Smooth muscle cell (in vitro differentiated cells): ENCODE data around the gene PTGIS. TPM values are rescaled to one million over a fixed set of nuclear protein-coding genes. Genes with fewer than 3 reads are reported as not detected.

Experiments used
- DNase-seq: peaks from one replicate; lab custom pipeline; 2025; ENCODE audit not compliant: unreplicated experiment; lab: John Stamatoyannopoulos, UW
- H2AFZ ChIP-seq: fragments of 200-600 bp; sonication (generic); 2 replicates; pipeline ENCODE4 v1.6.0; 2016; ENCODE audit warnings: antibody characterized with exemption, low read depth, mild to moderate bottlenecking
- H3F3A ChIP-seq: fragments of 200-600 bp; sonication (generic); 2 replicates; pipeline ENCODE4 v1.6.0; 2017; ENCODE audit warnings: antibody characterized with exemption, low read depth
- H3K27ac ChIP-seq: fragments of 200-600 bp; sonication (generic); 2 replicates; pipeline ENCODE4 v1.5.1; 2016; ENCODE audit warnings: low read depth, mild to moderate bottlenecking
- H3K27me3 ChIP-seq: fragments of 200-600 bp; sonication (generic); 2 replicates; pipeline ENCODE4 v1.6.1; 2016; ENCODE audit warnings: low read depth, mild to moderate bottlenecking
- H3K36me3 ChIP-seq: fragments of 200-600 bp; sonication (generic); 2 replicates; pipeline ENCODE4 v1.5.1; 2016; ENCODE audit warnings: low read depth
- H3K4me1 ChIP-seq: fragments of 200-600 bp; sonication (generic); 2 replicates; pipeline ENCODE4 v1.5.1; 2016; ENCODE audit warnings: low read depth
- H3K4me2 ChIP-seq: fragments of 200-600 bp; sonication (generic); 2 replicates; pipeline ENCODE4 v1.6.0; 2016; ENCODE audit warnings: mild to moderate bottlenecking
- H3K4me3 ChIP-seq: fragments of 200-600 bp; sonication (generic); 2 replicates; pipeline ENCODE4 v1.5.1; 2016; ENCODE audit warnings: mild to moderate bottlenecking
- H3K79me2 ChIP-seq: fragments of 200-600 bp; sonication (generic); 2 replicates; pipeline ENCODE4 v1.6.0; 2016; ENCODE audit warnings: low read depth, mild to moderate bottlenecking
- H3K9ac ChIP-seq: fragments of 200-600 bp; sonication (generic); 2 replicates; pipeline ENCODE4 v1.6.0; 2016; ENCODE audit warnings: low read depth
- H3K9me3 ChIP-seq: fragments of 200-600 bp; sonication (generic); replicated peaks from 2 replicates; pipeline ENCODE4 v1.5.1; 2016; ENCODE audit warnings: low read depth
- H4K20me1 ChIP-seq: fragments of 200-600 bp; sonication (generic); 2 replicates; pipeline ENCODE4 v1.6.0; 2016; ENCODE audit warnings: low read depth
- CTCF ChIP-seq: fragments of 200-600 bp; sonication (generic); IDR thresholded peaks from 2 replicates; pipeline ENCODE4 v1.5.1; 2017; ENCODE audit warnings: borderline replicate concordance, mild to moderate bottlenecking, antibody characterized with exemption; ENCODE audit not compliant: insufficient read depth, poor library complexity, severe bottlenecking
- WGBS: methylation state at CpG from one replicate; pipeline ENCODE4 v1.1.7; 2016; ENCODE audit warnings: low lambda C conversion rate; 5-methylcytosine and 5-hydroxymethylcytosine counted together
- polyA plus RNA-seq: library from polyadenylated mRNA; unstranded; fragments of >200 nt; fragmentation: Nextera tagmentation; extraction: Ambion mirVana; gene quantifications from 2 replicates; pipeline ENCODE4 v1.2.1, GENCODE V29; 2016
- total RNA-seq: library from RNA; depleted of rRNA; stranded (reverse); fragments of >200 nt; gene quantifications from 2 replicates; pipeline ENCODE4 v1.2.3, GENCODE V29; 2014

PTGIS gene
- total and polyA plus RNA-seq, 2 experiments from 2014 or later = 0.18 to 0.64 TPM

- H2AFZ ChIP-seq = no peak overlapping the region
- WGBS = 91% methylated on average over 9 of the region's 9 CpGs
- DNase-seq = no peak
- no peak overlapping the region for H3K27ac ChIP-seq
- H3K79me2 ChIP-seq = no peaks in the 10 kb centered on the region
- H3K9me3 ChIP-seq = no peaks in the 10 kb centered on the region
- H3K4me1 ChIP-seq = no peaks in the 10 kb centered on the region
- H3F3A ChIP-seq = no peaks in the 10 kb centered on the region
- no peak overlapping the region for H3K4me3 ChIP-seq
- no peak overlapping the region for H3K9ac ChIP-seq
- H3K36me3 ChIP-seq = no peaks in the 10 kb centered on the region
- no peaks in the 10 kb centered on the region for H3K27me3 ChIP-seq
- H4K20me1 ChIP-seq = no peaks in the 10 kb centered on the region
- H3K4me2 ChIP-seq = no peak overlapping the region
- no peak for TF ChIP-seq CTCF
These were observed 34.6 kb upstream of the PTGIS start for GRCh38 chr20:49602345-49603208.

GRCh38 chr20:49601153-49601924, 33.4 kb upstream of the PTGIS start:
- Histone ChIP-seq H3K79me2 (no peaks in the 10 kb centered on the region), H4K20me1 (no peaks in the 10 kb centered on the region), H2AFZ (no peak overlapping the region), H3K4me2 (no peak overlapping the region), H3K27ac (no peak overlapping the region), H3K4me3 (no peak overlapping the region), H3K9me3 (no peaks in the 10 kb centered on the region), H3K9ac (no peak overlapping the region), H3K36me3 (no peaks in the 10 kb centered on the region), H3F3A (no peaks in the 10 kb centered on the region), H3K27me3 (no peaks in the 10 kb centered on the region), H3K4me1 (no peaks in the 10 kb centered on the region)
- no peak for DNase-seq
- no peak for TF ChIP-seq CTCF
- 87% methylated on average over 5 of the region's 5 CpGs for WGBS

- no peaks in the 10 kb centered on the region for H3F3A ChIP-seq
- no peak for DNase-seq
- no peaks in the 10 kb centered on the region for H3K36me3 ChIP-seq
- H3K79me2 ChIP-seq = no peaks in the 10 kb centered on the region
- no peaks in the 10 kb centered on the region for H3K27me3 ChIP-seq
- H3K27ac ChIP-seq = no peak overlapping the region
- no peaks in the 10 kb centered on the region for H3K9me3 ChIP-seq
- no peak overlapping the region for H3K9ac ChIP-seq
- TF ChIP-seq CTCF = no peak
- no peak overlapping the region for H2AFZ ChIP-seq
- H3K4me1 ChIP-seq = no peaks in the 10 kb centered on the region
- no peak overlapping the region for H3K4me2 ChIP-seq
- WGBS = 98% methylated on average over 4 of the region's 4 CpGs
- no peak overlapping the region for H3K4me3 ChIP-seq
- no peaks in the 10 kb centered on the region for H4K20me1 ChIP-seq
These were observed 31.8 kb upstream of the PTGIS start for GRCh38 chr20:49599746-49600113.
